PC-3 (cell line): ENCODE data around the gene CAPN5. TPM values are rescaled to one million over a fixed set of nuclear protein-coding genes. Genes with fewer than 3 reads are reported as not detected.
A peak's percentile ranks its signal among the peaks of the same experiment; 100 is the strongest.

ENCODE experiments used
- ATAC-seq: fragments of 200-7000 bp; cut with Tn5 transposase; 2 replicates; pipeline ENCODE4 v1.9.1; 2020; ENCODE audit warnings: mild to moderate bottlenecking, moderate library complexity
- BruUV-seq: library from RNA; stranded (reverse); fragments of 400-500 nt; replicated peaks from 2 replicates; lab custom pipeline; 2021; lab: Mats Ljungman, UMichigan
- CTCF ChIA-PET: fragments of 300-600 bp; sonication (Branson Sonifier 250); formaldehyde crosslinking; loops from one replicate; lab custom pipeline; 2022; ENCODE audit warnings: antibody characterized with exemption; lab: Charles Lee
- POLR2A ChIA-PET: fragments of 300-600 bp; sonication (Branson Sonifier 250); formaldehyde crosslinking; loops from one replicate; lab custom pipeline; 2022; ENCODE audit warnings: antibody characterized with exemption; ENCODE audit not compliant: unreplicated experiment; lab: Charles Lee
- DNase-seq: peaks from one replicate; pipeline ENCODE4 v3.0.0-alpha.2; 2015
- H2AFZ ChIP-seq: fragments of 300-600 bp; sonication (generic); 2 replicates; pipeline ENCODE4 v1.6.0; 2016; ENCODE audit warnings: antibody characterized with exemption, low read length
- H3F3A ChIP-seq: fragments of 300-600 bp; sonication (generic); one replicate; pipeline ENCODE4 v1.6.0; 2017; ENCODE audit warnings: antibody characterized with exemption, low read length, control low read depth, mild to moderate bottlenecking; ENCODE audit not compliant: unreplicated experiment
- H3K27ac ChIP-seq: fragments of 300-600 bp; sonication (generic); 2 replicates; pipeline ENCODE4 v1.5.1; 2016; ENCODE audit warnings: mild to moderate bottlenecking, low read length
- H3K27me3 ChIP-seq: fragments of 300-600 bp; sonication (generic); 2 replicates; pipeline ENCODE4 v1.6.1; 2016; ENCODE audit warnings: low read length, mixed read lengths
- H3K36me3 ChIP-seq: fragments of 300-600 bp; sonication (generic); 2 replicates; pipeline ENCODE4 v1.6.1; 2016; ENCODE audit warnings: low read depth, mixed run types, low read length, mixed read lengths
- H3K4me1 ChIP-seq: fragments of 300-600 bp; sonication (generic); 2 replicates; pipeline ENCODE4 v1.5.1; 2016; ENCODE audit warnings: low read length; ENCODE audit not compliant: insufficient read depth
- H3K4me2 ChIP-seq: fragments of 300-600 bp; sonication (generic); 2 replicates; pipeline ENCODE4 v1.6.0; 2016; ENCODE audit warnings: low read length
- H3K4me3 ChIP-seq: fragments of 300-600 bp; sonication (generic); 2 replicates; pipeline ENCODE4 v1.5.1; 2016; ENCODE audit warnings: mild to moderate bottlenecking, low read length, mixed read lengths
- H3K79me2 ChIP-seq: fragments of 300-600 bp; sonication (generic); 2 replicates; pipeline ENCODE4 v1.6.1; 2017; ENCODE audit warnings: low read length, mixed read lengths
- H3K9ac ChIP-seq: fragments of 300-600 bp; sonication (generic); 2 replicates; pipeline ENCODE4 v1.6.0; 2016; ENCODE audit warnings: mild to moderate bottlenecking, low read length
- H3K9me2 ChIP-seq: fragments of 300-600 bp; sonication (generic); replicated peaks from 2 replicates; pipeline ENCODE4 v1.6.1; 2016; ENCODE audit warnings: mixed run types, low read length, mixed read lengths
- H3K9me3 ChIP-seq: fragments of 300-600 bp; sonication (generic); 2 replicates; pipeline ENCODE4 v1.6.1; 2016; ENCODE audit warnings: low read length, mixed read lengths
- H4K20me1 ChIP-seq: fragments of 300-600 bp; sonication (generic); 2 replicates; pipeline ENCODE4 v1.6.1; 2016; ENCODE audit warnings: low read length, mixed read lengths
- CTCF ChIP-seq: fragments of 300-600 bp; sonication (generic); conservative IDR thresholded peaks from 2 replicates; pipeline ENCODE4 v1.5.1; 2017; ENCODE audit warnings: antibody characterized with exemption, low read depth, mild to moderate bottlenecking, low read length
- EZH2 ChIP-seq: fragments of 300-600 bp; sonication (generic); IDR thresholded peaks from one replicate; pipeline ENCODE4 v1.6.1; 2017; ENCODE audit warnings: antibody characterized with exemption, mild to moderate bottlenecking, low read length; ENCODE audit not compliant: unreplicated experiment
- EZH2phosphoT487 ChIP-seq: fragments of 300-600 bp; sonication (generic); IDR thresholded peaks from 2 replicates; pipeline ENCODE4 v1.6.1; 2018; ENCODE audit warnings: mild to moderate bottlenecking, antibody characterized with exemption, low read length, borderline replicate concordance
- intact Hi-C: fragments of 100-400 bp; cut with micrococcal nuclease; formaldehyde crosslinking; loops from 2 replicates; pipeline ENCODE4 v1.9.0; 2023
- total RNA-seq: library from RNA; depleted of rRNA; stranded (reverse); fragments of >200 nt; gene quantifications from 2 replicates; pipeline ENCODE4 v1.2.3, GENCODE V29; 2014

CAPN5 gene
- total RNA-seq, 1 experiment from 2014 or later = 6.3 TPM

- intact Hi-C loops = no loop called here
- POLR2A ChIA-PET = no interaction called here
- TF ChIP-seq EZH2 (no peak), CTCF (no peak), EZH2phosphoT487 (no peak)
These were observed 64.8 kb downstream of the CAPN5 start for GRCh38 chr11:77131560-77131959.

GRCh38 chr11:77135069-77135468 is 68.3 kb downstream of the CAPN5 start:
- Histone ChIP-seq H3K4me1 (peaks cover 6% of the 10 kb centered on the region), H3K9me2 (no peaks in the 10 kb centered on the region), H3K4me3 (no peak overlapping the region), H3K79me2 (no peaks in the 10 kb centered on the region), H3F3A (no peaks in the 10 kb centered on the region), H4K20me1 (no peaks in the 10 kb centered on the region), H3K9ac (no peak overlapping the region), H3K9me3 (no peaks in the 10 kb centered on the region), H3K27me3 (no peaks in the 10 kb centered on the region), H3K36me3 (no peaks in the 10 kb centered on the region), H3K4me2 (no peak overlapping the region), H2AFZ (no peak overlapping the region), H3K27ac (no peak overlapping the region)
- DNase-seq (no peak), ATAC-seq (no peak)
- ChIA-PET CTCF (interaction anchor here (0.6 kb wide), 1 partner anchor 215 kb away, joined by 3 read pairs; no protein-coding TSS in a partner anchor), POLR2A (no interaction called here)
- BruUV-seq = no TSS peak
- intact Hi-C loops = no loop called here
- TF ChIP-seq CTCF (no peak), EZH2 (no peak), EZH2phosphoT487 (no peak)

More at GRCh38 chr11:77131560-77131959, 64.8 kb downstream of the CAPN5 start:
- H3K27ac ChIP-seq = no peak overlapping the region
- H2AFZ ChIP-seq = no peak overlapping the region
- H3K36me3 ChIP-seq = no peaks in the 10 kb centered on the region
- no peaks in the 10 kb centered on the region for H3K9me2 ChIP-seq
- BruUV-seq = no TSS peak
- H3K79me2 ChIP-seq = no peaks in the 10 kb centered on the region
- no peak for ATAC-seq
- no peaks in the 10 kb centered on the region for H3K9me3 ChIP-seq
- no peak for DNase-seq
- no peaks in the 10 kb centered on the region for H4K20me1 ChIP-seq
- H3K9ac ChIP-seq = no peak overlapping the region
- H3K4me3 ChIP-seq = no peak overlapping the region
- H3F3A ChIP-seq = no peaks in the 10 kb centered on the region
- peaks cover 10% of the 10 kb centered on the region for H3K4me1 ChIP-seq
- CTCF ChIA-PET = no interaction called here
- no peak overlapping the region for H3K4me2 ChIP-seq
- no peaks in the 10 kb centered on the region for H3K27me3 ChIP-seq

- DNase-seq = peak; percentile 62
- no TSS peak for BruUV-seq
- no peak overlapping the region for H2AFZ ChIP-seq
These were observed 69.3 kb downstream of the CAPN5 start for GRCh38 chr11:77136074-77136473.

More at GRCh38 chr11:77136074-77136473, 69.3 kb downstream of the CAPN5 start:
- CTCF ChIA-PET = no interaction called here
- Histone ChIP-seq H3K79me2 (no peaks in the 10 kb centered on the region), H3K27me3 (no peaks in the 10 kb centered on the region), H3K27ac (no peak overlapping the region), H3K36me3 (no peaks in the 10 kb centered on the region), H3K4me2 (0 out of 2 replicates have a peak overlapping the region, but pooled peaks have one; percentile 9), H3F3A (no peaks in the 10 kb centered on the region), H3K9me3 (no peaks in the 10 kb centered on the region), H4K20me1 (no peaks in the 10 kb centered on the region), H3K4me3 (no peak overlapping the region), H3K9me2 (no peaks in the 10 kb centered on the region), H3K4me1 (peaks cover 11% of the 10 kb centered on the region), H3K9ac (no peak overlapping the region)
- POLR2A ChIA-PET = no interaction called here
- no peak for TF ChIP-seq EZH2
- no peak for TF ChIP-seq CTCF
- TF ChIP-seq EZH2phosphoT487 = no peak
- peak; percentile 82 for ATAC-seq
- intact Hi-C loops = no loop called here
